Vagina (tissue), 2 donors: ENCODE results near the gene IL2RA. TPM values are rescaled to one million over a fixed set of nuclear protein-coding genes. Genes with fewer than 3 reads are reported as not detected.

Experiments used
- DNase-seq, 2 donors: peaks; one replicate each; pipeline ENCODE4 v3.0.0-alpha.2; 2017; ENCODE audit errors: extremely low spot score in 2 of 2
- H3K27ac ChIP-seq: fragments of 200-600 bp; sonication (generic); one replicate; pipeline ENCODE4 v1.5.1; 2019
- H3K27me3 ChIP-seq: fragments of 200-600 bp; sonication (generic); one replicate; pipeline ENCODE4 v1.5.1; 2019
- H3K36me3 ChIP-seq, 2 donors: fragments of 200-600 bp; sonication (generic); one replicate each; pipeline ENCODE4 v1.5.1; 2017 to 2019
- H3K4me1 ChIP-seq: fragments of 200-600 bp; sonication (generic); one replicate; pipeline ENCODE4 v1.5.1; 2019
- H3K4me3 ChIP-seq, 2 donors: fragments of 200-600 bp; sonication (generic); 1 replicate in 1 of 2; 2 replicates in 1 of 2; pipeline ENCODE4 v1.5.1; 2016 to 2019
- H3K9me3 ChIP-seq: fragments of 200-600 bp; sonication (generic); one replicate; pipeline ENCODE4 v1.5.1; 2019
- CTCF ChIP-seq, 3 experiments: fragments of 450-650 bp in 2 of 3; fragments of 200-600 bp in 1 of 3; sonication (generic) in 1 of 3; IDR thresholded peaks; one replicate each; pipeline ENCODE4 v1.5.1; 2017 to 2019; ENCODE audit warnings: antibody characterized with exemption in 3 of 3, mild to moderate bottlenecking in 2 of 3, moderate library complexity in 2 of 3
- POLR2A ChIP-seq, 2 donors: fragments of 450-650 bp; IDR thresholded peaks; one replicate each; pipeline ENCODE4 v1.6.1; 2017; ENCODE audit warnings: antibody characterized with exemption in 2 of 2, mild to moderate bottlenecking in 2 of 2, moderate library complexity in 2 of 2
- POLR2AphosphoS5 ChIP-seq, 2 donors: sonication (generic); formaldehyde crosslinking; IDR thresholded peaks; one replicate each; pipeline ENCODE4 v1.9.0; 2017; ENCODE audit warnings: antibody characterized with exemption in 2 of 2, mild to moderate bottlenecking in 2 of 2, low read depth in 1 of 2; ENCODE audit not compliant: insufficient read depth in 1 of 2
- intact Hi-C: fragments of 100-400 bp; cut with DNase I; formaldehyde crosslinking; loops from one replicate; pipeline ENCODE4 v1.15.1; 2023
- total RNA-seq: library from RNA; depleted of rRNA; stranded (reverse); fragments of >200 nt; gene quantifications from one replicate; pipeline ENCODE4 v1.2.3, GENCODE V29; 2016

The IL2RA gene
- total RNA-seq, 1 donor from 2014 or later: not detected

- Histone ChIP-seq H3K27me3 (no peaks in the 10 kb centered on the region), H3K36me3 (peaks cover 0 to 6% of the 10 kb centered on the region in 2 donors), H3K9me3 (no peaks in the 10 kb centered on the region), H3K27ac (no peak overlapping the region), H3K4me1 (peaks cover 27% of the 10 kb centered on the region), H3K4me3 (no peak overlapping the region)
- no peak for TF ChIP-seq POLR2A (IDR thresholded peaks at IDR 0.05)
- peak in 1 of 2 donors; percentile 55 for DNase-seq
- intact Hi-C loops: no loop called here
Measured at GRCh38 chr10:5968681-5969453, 93.3 kb downstream of the IL2RA start.

DNA sequence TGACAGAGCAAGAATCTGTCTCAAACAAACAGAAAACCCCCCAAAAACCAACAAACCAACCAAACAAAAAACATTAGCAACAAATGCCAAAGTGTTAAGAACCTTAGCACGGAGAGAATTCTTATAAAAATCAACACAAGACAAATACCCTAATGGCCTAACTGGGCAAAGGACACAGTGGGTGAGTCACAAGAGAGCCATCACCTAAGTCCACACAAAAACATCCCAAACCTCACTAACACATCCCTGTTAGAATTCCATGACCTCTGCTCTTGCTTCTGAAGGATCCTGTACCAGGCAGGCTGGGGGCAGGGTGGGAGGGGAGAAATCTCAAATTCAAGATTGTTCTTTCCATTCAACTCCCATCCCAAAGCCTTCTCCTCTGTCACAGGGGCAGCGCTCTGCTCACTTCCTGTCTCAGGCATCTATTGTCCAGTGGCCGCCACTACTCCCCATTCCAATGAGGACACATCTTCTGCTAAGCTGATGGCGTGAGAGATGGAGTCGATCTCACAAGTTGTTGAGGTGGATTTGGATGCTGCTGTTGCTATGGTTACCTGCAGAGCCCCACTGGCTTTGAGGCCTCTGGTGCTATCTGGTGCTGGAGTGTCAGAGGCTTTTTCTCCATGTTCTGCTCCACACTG is 94.0 kb downstream of the IL2RA start:
- peak; percentile 49 to 54 for DNase-seq
- intact Hi-C loops: no loop called here
- no peaks in the 10 kb centered on the region for H3K9me3 ChIP-seq
- TF ChIP-seq CTCF (IDR thresholded peaks at IDR 0.05) (no peak), POLR2A (IDR thresholded peaks at IDR 0.05) (no peak), POLR2AphosphoS5 (IDR thresholded peaks at IDR 0.05; ENCODE audit: insufficient read depth in 1 of 2, low read depth in 1 of 2) (no peak)
- H3K27me3 ChIP-seq: no peaks in the 10 kb centered on the region
- H3K27ac ChIP-seq: no peak overlapping the region
- H3K4me1 ChIP-seq: peaks cover 27% of the 10 kb centered on the region
- no peak overlapping the region for H3K4me3 ChIP-seq
- peaks cover 0 to 6% of the 10 kb centered on the region in 2 donors for H3K36me3 ChIP-seq

- intact Hi-C loops: no loop called here
- TF ChIP-seq CTCF (IDR thresholded peaks at IDR 0.05) (no peak), POLR2AphosphoS5 (IDR thresholded peaks at IDR 0.05; ENCODE audit: insufficient read depth in 1 of 2, low read depth in 1 of 2) (no peak), POLR2A (IDR thresholded peaks at IDR 0.05) (no peak)
- H3K27me3 ChIP-seq: no peaks in the 10 kb centered on the region
- peaks cover 5% of the 10 kb centered on the region for H3K4me1 ChIP-seq
- no peak overlapping the region for H3K4me3 ChIP-seq
- DNase-seq: no peak
- H3K36me3 ChIP-seq: peaks cover 0 to 17% of the 10 kb centered on the region in 2 donors
- no peak overlapping the region for H3K27ac ChIP-seq
- H3K9me3 ChIP-seq: no peaks in the 10 kb centered on the region
Measured at GRCh38 chr10:5965266-5965665, 96.9 kb downstream of the IL2RA start.

- Histone ChIP-seq H3K4me3 (no peak overlapping the region), H3K9me3 (no peaks in the 10 kb centered on the region), H3K4me1 (peaks cover 5% of the 10 kb centered on the region), H3K27me3 (no peaks in the 10 kb centered on the region), H3K36me3 (peaks cover 0 to 22% of the 10 kb centered on the region in 2 donors), H3K27ac (no peak overlapping the region)
- DNase-seq: no peak
- intact Hi-C loops: no loop called here
- TF ChIP-seq POLR2AphosphoS5 (IDR thresholded peaks at IDR 0.05; ENCODE audit: insufficient read depth in 1 of 2, low read depth in 1 of 2): no peak
- no peak for TF ChIP-seq CTCF (IDR thresholded peaks at IDR 0.05)
- no peak for TF ChIP-seq POLR2A (IDR thresholded peaks at IDR 0.05)
Measured at GRCh38 chr10:5964736-5965135, 97.4 kb downstream of the IL2RA start.

GRCh38 chr10:5963591-5963990 is 98.6 kb downstream of the IL2RA start:
- Histone ChIP-seq H3K36me3 (peaks cover 0 to 29% of the 10 kb centered on the region in 2 donors), H3K9me3 (no peaks in the 10 kb centered on the region), H3K4me3 (no peak overlapping the region), H3K4me1 (peaks cover 5% of the 10 kb centered on the region), H3K27ac (no peak overlapping the region), H3K27me3 (no peaks in the 10 kb centered on the region)
- DNase-seq: no peak
- TF ChIP-seq CTCF (IDR thresholded peaks at IDR 0.05) (no peak), POLR2AphosphoS5 (IDR thresholded peaks at IDR 0.05; ENCODE audit: insufficient read depth in 1 of 2, low read depth in 1 of 2) (no peak), POLR2A (IDR thresholded peaks at IDR 0.05) (no peak)
- intact Hi-C loops: no loop called here
